HepG2 (cell line): ENCODE measurements around the gene CCT6A. TPM values are rescaled to one million over a fixed set of nuclear protein-coding genes. Genes with fewer than 3 reads are reported as not detected.

Experiments
- BORCS8-MEF2B ChIP-seq: sonication (generic); formaldehyde crosslinking; IDR thresholded peaks from 2 replicates; pipeline ENCODE4 v1.8.0; 2022; ENCODE audit warnings: mild to moderate bottlenecking, missing genetic modification reagents
- KAT8 ChIP-seq: IDR thresholded peaks from 2 replicates; pipeline ENCODE4 v1.6.1; 2016; ENCODE audit warnings: missing genetic modification reagents, missing compliant biosample characterization
- MTA3 ChIP-seq: sonication (generic); formaldehyde crosslinking; IDR thresholded peaks from 2 replicates; pipeline ENCODE4 v1.4.0; 2020; ENCODE audit warnings: missing genetic modification reagents
- PHF5A ChIP-seq: IDR thresholded peaks from one replicate; pipeline ENCODE4 v1.6.1; 2018; ENCODE audit warnings: low read depth, missing genetic modification reagents; ENCODE audit not compliant: unreplicated experiment
- REPIN1 ChIP-seq: sonication (generic); formaldehyde crosslinking; IDR thresholded peaks from 2 replicates; pipeline ENCODE4 v1.8.0; 2022; ENCODE audit warnings: missing genetic modification reagents, low read depth, mild to moderate bottlenecking, borderline replicate concordance
- SMARCE1 ChIP-seq: fragments of 450-650 bp; IDR thresholded peaks from 2 replicates; pipeline ENCODE4 v1.6.1; 2017; ENCODE audit warnings: borderline replicate concordance
- TGIF2 ChIP-seq: IDR thresholded peaks from 2 replicates; pipeline ENCODE4 v1.6.1; 2016; ENCODE audit warnings: control low read depth, missing compliant biosample characterization
- ZBTB3 ChIP-seq: sonication (generic); formaldehyde crosslinking; IDR thresholded peaks from 2 replicates; pipeline ENCODE4 v1.4.0; 2020; ENCODE audit warnings: low read depth, mild to moderate bottlenecking, moderate library complexity, missing genetic modification reagents, borderline replicate concordance
- ZBTB40 ChIP-seq, 2 experiments: fragments of 450-650 bp in 1 of 2; sonication (generic) in 1 of 2; formaldehyde crosslinking in 1 of 2; IDR thresholded peaks; 2 replicates each; pipeline versions ENCODE4 v1.6.1 to v1.8.0; 2016 to 2022; ENCODE audit warnings: antibody characterized with exemption in 1 of 2, mild to moderate bottlenecking in 1 of 2, missing genetic modification reagents in 1 of 2
- ZFP41 ChIP-seq: sonication (generic); formaldehyde crosslinking; IDR thresholded peaks from 2 replicates; pipeline ENCODE4 v1.4.0; 2020; ENCODE audit warnings: mild to moderate bottlenecking, missing genetic modification reagents, borderline replicate concordance
- ZNF652 ChIP-seq: IDR thresholded peaks from 2 replicates; pipeline ENCODE4 v1.6.1; 2016; ENCODE audit warnings: low read depth, borderline replicate concordance
- ZNF737 ChIP-seq: sonication (generic); formaldehyde crosslinking; IDR thresholded peaks from 2 replicates; pipeline ENCODE4 v1.5.0; 2020; ENCODE audit warnings: missing genetic modification reagents, mild to moderate bottlenecking, borderline replicate concordance
- polyA plus RNA-seq, 8 experiments: library from polyadenylated mRNA; depleted of rRNA in 3 of 8; stranded (reverse) in 7 of 8; unstranded in 1 of 8; fragments of >200 nt; fragmentation: Illumina TruSeq in 4 of 8; extraction: Trizol in 4 of 8; gene quantifications; 2 replicates each; pipeline versions ENCODE4 v1.2.1 to v1.2.3, GENCODE V29; 2011 to 2016; ENCODE audit warnings: low read depth in 4 of 8, missing spikeins in 1 of 8, mixed read lengths in 1 of 8; ENCODE audit not compliant: insufficient read depth in 1 of 8
- total RNA-seq, 5 experiments: library from RNA; depleted of rRNA; stranded (reverse); fragments of >200 nt; fragmentation: Illumina TruSeq; extraction: Trizol; gene quantifications; 2 replicates each; pipeline ENCODE4 v1.2.3, GENCODE V29; 2016; ENCODE audit warnings: low read depth in 1 of 5
- TF ChIP-seq, protein P1 (sequence below): sonication (generic); formaldehyde crosslinking; conservative IDR thresholded peaks from 2 replicates; pipeline ENCODE4 v1.4.0; 2020; ENCODE audit warnings: missing genetic modification reagents
- TF ChIP-seq, protein P2 (sequence below): sonication (generic); formaldehyde crosslinking; IDR thresholded peaks from 2 replicates; pipeline ENCODE4 v1.4.0; 2020; ENCODE audit warnings: missing genetic modification reagents

Gene CCT6A
- total and polyA plus RNA-seq, 2 of the 13 experiments (the other 11 are each of a cell fraction or from before 2014, with no cell fraction given): 219 to 292 TPM

DNA sequence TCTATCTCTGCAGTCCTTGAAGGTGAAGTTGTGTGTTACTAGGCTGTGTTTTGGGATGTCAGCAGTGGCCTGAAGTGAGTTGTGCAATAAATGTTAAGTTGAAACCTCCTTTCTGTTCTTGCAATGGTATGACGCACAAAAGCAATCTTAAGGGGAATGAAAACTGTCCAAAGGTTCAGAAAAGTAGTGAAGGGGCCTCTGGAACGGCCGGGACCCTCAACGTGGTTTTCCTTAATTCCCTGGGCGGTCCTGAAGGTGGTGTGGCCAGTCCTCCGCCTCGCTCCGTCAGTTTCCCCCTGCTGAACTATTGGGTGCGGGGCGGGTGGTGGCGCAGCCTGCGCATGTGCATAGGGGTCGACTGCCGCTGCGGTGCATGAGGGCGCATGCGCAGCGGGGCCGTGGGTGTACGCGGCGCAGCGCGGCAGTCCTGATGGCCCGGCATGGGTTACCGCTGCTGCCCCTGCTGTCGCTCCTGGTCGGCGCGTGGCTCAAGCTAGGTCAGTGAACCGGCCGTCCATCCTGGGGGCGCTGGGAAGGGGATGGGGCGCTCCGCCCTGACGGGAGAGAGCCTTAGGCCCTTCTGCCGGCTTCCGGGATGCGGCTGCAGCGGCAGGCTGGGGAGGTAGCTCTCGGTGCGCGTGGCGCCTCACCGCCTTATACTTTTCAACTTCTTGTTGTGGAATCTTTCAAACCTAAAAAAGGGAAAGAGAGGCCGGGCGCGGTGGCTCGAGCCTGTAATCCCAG, 12.5 kb downstream of the CCT6A start, which contains the start of gene SUMF2 (continued):
- TF ChIP-seq ZBTB40 (IDR thresholded peaks at IDR 0.05) (no peak), ZBTB40 (CRISPR knock-in tag; IDR thresholded peaks at IDR 0.05) (no peak; the same call in 1 of the 2 replicates), ZBTB3 (CRISPR knock-in tag) (no peak), REPIN1 (CRISPR knock-in tag) (no peak; the same call in 1 of the 2 replicates), ZFP41 (no peak), ZNF737 (CRISPR knock-in tag) (no peak), PHF5A (CRISPR knock-in tag) (no peak), BORCS8-MEF2B (CRISPR knock-in tag) (peak; percentile 93), ZNF652 (no peak), KAT8 (CRISPR knock-in tag) (peak; percentile 78), SMARCE1 (no peak), MTA3 (CRISPR knock-in tag) (no peak), TGIF2 (peak; percentile 76)
- TF ChIP-seq, protein P1, sequence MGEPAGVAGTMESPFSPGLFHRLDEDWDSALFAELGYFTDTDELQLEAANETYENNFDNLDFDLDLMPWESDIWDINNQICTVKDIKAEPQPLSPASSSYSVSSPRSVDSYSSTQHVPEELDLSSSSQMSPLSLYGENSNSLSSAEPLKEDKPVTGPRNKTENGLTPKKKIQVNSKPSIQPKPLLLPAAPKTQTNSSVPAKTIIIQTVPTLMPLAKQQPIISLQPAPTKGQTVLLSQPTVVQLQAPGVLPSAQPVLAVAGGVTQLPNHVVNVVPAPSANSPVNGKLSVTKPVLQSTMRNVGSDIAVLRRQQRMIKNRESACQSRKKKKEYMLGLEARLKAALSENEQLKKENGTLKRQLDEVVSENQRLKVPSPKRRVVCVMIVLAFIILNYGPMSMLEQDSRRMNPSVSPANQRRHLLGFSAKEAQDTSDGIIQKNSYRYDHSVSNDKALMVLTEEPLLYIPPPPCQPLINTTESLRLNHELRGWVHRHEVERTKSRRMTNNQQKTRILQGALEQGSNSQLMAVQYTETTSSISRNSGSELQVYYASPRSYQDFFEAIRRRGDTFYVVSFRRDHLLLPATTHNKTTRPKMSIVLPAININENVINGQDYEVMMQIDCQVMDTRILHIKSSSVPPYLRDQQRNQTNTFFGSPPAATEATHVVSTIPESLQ: no peak
- TF ChIP-seq, protein P2, sequence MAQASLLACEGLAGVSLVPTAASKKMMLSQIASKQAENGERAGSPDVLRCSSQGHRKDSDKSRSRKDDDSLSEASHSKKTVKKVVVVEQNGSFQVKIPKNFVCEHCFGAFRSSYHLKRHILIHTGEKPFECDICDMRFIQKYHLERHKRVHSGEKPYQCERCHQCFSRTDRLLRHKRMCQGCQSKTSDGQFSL (CRISPR knock-in tag): no peak
